Posterior vena cava (tissue), 2 donors: ENCODE measurements around the gene DIP2A. TPM values are rescaled to one million over a fixed set of nuclear protein-coding genes. Genes with fewer than 3 reads are reported as not detected.
"Not testable (repeated sequence)": the region's sequence is repeated elsewhere in the genome, so short reads cannot be mapped to it uniquely, and the experiment has no call there.

ENCODE experiments used
- DNase-seq: peaks from one replicate; pipeline ENCODE4 v3.0.0-alpha.2; 2020; ENCODE audit warnings: low spot score
- intact Hi-C, 2 donors: fragments of 100-400 bp; cut with DNase I; formaldehyde crosslinking; loops; one replicate each; pipeline versions ENCODE4 v1.14.1 to v1.14.2; 2022 to 2023
- total RNA-seq, 2 donors: library from RNA; stranded (reverse); fragmentation: NEBNext Ultra II Directional; extraction: Animal tissue kit (Norgen Biotek cat#: 25700); gene quantifications; one replicate each; pipeline ENCODE4 v1.2.1, GENCODE V29; 2021
- donor health status: DM: yes; HTN: yes; CAD: no.
- donor health status: DM: yes; HTN: yes; CAD: no.

Gene DIP2A
- total RNA-seq, 2 donors from 2014 or later = 24.3 to 26.4 TPM

DNA sequence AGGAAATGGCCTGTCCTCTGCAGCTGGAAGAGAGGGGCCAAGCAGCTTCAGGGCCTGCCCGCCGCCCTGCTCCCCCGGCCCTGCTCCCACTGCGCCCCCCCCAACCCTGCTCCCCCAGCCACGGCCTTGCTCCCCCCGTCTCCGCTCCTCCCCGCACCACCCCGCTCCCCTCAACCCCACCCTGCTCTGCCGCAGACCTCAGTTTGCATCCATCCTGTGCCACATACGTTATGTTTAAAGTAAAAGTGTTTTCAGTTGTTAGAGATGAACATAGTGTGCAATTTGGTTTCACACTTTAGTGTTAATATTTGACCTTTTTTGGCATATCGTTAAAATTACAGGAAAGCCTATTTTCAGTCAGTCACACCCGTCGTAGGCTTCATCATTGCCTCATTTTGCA lies 34.1 kb upstream of the DIP2A start:
- no peak for DNase-seq
- intact Hi-C loops = no loop called here

DNA sequence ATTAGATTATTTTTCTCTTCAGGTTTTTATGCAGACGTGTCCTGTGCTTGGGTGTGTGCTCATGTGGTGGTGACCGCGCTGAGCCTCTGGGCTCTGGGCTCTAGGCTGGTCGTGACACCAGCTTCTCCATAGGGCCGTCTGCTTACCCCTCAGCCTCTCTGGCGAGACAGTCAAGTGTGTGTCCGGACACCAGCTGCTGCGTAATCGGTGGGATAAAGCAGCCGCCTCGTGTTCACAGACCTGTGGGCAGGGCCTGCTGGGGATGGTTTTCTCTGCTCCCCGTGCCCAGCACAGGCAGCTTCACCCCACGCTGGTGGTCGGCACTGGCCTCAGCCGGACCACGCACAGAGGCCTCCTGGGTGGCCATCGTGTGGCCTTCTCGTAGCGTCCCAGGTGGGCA lies 33.6 kb upstream of the DIP2A start:
- intact Hi-C loops = no loop called here
- no peak for DNase-seq

DNA sequence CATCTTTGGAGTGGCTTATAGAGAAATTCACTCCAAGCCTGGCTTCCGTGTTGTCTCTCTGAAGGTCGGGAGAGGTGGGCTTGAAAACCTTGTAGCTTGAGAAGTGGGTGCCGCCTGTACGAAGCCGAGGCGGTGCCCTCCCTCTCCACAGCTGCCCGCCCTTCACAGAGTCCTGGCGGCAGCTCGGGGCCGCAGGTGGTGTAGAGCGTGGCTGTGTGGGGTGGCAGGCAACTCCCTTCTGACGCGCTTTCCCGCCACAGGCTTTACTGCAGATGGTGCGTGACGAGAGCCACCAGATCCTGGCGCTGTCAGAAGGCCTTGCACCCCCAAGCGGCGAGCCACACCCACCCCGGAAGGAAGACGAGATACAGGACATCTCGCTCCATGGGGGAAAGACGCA lies 33.1 kb upstream of the DIP2A start:
- no peak for DNase-seq
- intact Hi-C loops = no loop called here

DNA sequence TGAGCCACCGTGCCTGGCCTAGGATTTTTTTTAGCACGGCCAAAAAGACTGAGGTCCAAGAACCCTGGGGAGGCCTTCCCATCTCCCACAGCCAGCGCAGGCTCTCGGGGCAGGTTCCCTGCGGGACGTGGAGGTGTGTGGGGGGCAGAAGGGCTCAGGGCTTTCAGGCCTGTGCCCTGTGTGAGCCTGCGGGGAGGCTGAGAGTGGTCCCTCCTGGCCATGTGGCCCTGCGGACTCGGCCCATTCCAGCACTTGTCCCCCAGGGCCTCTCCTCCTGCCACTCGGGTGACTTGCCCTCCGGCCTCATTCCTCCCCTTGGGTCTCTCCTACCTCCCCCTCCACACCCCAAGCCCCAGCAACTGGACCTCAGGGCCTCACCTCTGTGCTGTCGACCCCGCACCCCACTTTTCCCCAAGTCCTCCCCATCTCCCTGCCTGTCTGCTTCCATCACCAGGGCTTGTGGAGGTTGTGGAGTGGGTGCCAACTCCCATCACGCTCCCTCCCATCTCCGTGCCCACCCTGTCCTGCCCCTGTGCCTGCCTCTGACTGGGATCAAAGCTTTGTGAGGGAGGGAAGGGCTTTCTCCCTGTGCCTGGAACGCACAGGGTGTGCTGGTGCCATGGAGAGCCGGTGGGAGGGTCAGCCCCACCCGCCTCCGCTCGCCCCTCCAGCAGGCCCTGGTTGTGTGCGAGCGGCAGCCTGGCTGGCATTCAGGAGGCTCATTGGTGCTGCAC lies 32.2 kb upstream of the DIP2A start:
- intact Hi-C loops = no loop called here
- no peak for DNase-seq

DNA sequence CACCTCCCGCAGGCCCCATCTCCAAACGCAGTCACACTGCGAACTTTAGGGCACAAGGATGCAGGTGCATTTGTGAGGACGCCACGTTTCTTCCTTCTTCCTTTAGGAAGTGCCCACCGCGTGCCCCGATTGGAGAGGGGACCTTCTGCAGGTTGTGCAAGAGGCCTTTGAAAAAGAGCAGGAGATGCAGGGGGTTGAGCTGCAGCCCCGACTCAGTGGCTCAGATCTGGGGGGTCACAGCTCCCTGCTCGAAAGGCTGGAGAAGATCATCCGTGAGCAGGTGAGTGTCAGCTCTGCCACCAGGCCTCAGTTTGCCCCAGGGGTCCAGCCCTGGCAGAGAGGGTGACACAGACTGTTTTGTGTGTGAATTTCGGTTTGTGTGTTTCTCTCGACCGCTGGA lies 31.2 kb upstream of the DIP2A start:
- intact Hi-C loops = no loop called here
- no peak for DNase-seq

- DNase-seq = no peak
- intact Hi-C loops = no loop called here
Observed at GRCh38 chr21:46428286-46428685, 30.4 kb upstream of the DIP2A start.

DNA sequence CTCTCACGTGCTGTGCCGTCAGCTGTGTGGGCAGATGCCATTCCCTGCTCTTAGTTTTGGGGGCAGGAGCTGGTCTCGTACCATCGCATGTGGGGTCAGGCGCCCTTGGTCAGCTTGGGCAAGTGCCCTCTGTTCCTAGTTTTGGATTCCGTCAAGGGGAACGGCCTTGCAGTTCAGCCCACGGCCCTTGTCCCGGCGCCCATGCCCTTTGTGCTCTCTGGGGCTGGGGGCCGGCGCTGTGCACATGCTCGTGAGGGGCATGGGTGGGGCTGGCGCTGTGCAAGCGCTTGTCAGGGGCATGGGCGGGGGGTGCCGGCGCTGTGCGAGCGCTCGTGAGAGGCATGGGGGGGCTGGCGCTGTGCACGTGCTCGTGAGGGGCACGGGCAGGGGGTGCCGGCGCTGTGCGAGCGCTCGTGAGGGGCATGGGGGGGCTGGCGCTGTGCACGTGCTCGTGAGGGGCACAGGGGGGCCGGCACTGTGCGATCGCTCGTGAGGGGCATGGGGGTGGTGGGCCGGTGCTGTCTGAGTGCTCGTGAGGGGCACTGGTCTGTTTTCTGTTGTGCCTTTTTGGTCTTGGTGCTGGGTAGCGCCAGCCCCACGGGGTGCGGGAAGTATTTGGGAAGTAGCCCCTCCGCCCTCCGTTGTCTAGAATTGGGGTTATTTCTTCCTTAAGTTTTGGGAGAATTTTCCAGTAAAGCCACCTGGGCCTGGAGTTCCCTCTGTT lies 29.5 kb upstream of the DIP2A start:
- DNase-seq = no peak
- intact Hi-C loops = no loop called here

- intact Hi-C loops = no loop called here
- no peak for DNase-seq
Observed at GRCh38 chr21:46429754-46430681, 28.7 kb upstream of the DIP2A start.

DNA sequence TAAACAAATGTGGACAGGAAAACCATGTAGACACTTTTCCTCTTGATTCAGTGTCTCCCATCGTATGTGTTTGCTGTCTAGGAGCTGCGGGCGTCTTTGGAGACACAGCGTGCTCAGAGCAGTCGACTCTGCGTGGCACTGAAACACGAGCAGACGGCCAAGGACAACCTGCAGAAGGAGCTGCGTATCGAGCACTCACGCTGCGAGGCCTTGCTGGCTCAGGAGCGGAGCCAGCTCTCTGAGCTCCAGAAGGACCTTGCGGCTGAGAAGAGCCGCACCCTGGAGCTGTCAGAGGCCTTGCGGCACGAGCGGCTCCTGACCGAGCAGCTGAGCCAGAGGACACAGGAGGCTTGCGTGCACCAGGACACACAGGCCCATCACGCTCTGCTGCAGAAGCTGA lies 27.2 kb upstream of the DIP2A start:
- intact Hi-C loops = no loop called here
- no peak for DNase-seq

- intact Hi-C loops = no loop called here
- no peak for DNase-seq
Observed at GRCh38 chr21:46431884-46432488, 26.7 kb upstream of the DIP2A start.

- DNase-seq, intact Hi-C loops: not testable (repeated sequence)
Observed at GRCh38 chr21:46433116-46433515, 25.6 kb upstream of the DIP2A start.

- no peak for DNase-seq
- intact Hi-C loops = no loop called here
Observed at GRCh38 chr21:46434322-46434958, 24.3 kb upstream of the DIP2A start.

DNA sequence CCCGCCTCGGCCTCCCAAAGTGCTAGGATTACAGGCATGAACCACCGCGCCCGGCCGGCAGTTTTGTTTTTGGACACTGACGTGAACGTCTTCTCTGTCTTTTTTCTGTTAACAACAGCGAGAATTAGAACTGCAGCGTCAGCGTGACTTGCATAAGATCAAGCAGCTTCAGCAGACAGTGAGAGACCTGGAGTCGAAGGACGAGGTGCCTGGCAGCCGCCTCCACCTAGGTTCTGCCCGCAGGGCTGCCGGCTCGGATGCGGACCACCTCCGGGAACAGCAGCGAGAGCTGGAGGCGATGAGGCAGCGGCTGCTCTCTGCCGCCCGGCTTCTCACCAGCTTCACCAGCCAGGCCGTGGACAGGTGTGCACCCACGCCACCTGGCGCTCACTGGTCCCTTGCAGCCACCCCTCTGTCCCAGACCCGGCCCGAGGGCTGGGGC lies 22.9 kb upstream of the DIP2A start:
- intact Hi-C loops = no loop called here
- DNase-seq = no peak

DNA sequence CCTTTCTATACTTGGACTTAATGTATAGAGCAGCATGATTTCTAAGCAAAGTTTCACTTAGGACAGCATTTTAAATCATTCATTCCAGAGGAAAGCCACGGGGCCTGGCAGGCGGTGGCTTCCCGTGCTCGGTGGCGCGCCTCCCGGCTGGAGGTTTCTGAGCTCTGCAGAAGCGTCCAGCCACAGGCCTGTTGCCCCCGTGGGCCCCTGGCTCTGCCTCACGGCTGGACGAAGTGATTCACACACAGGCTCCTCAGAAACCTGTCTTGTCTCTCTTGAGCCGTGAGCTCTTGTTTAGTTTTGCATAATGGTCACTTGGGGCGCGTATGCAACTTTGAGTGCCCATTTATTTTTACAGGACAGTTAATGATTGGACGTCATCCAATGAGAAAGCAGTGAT lies 22.1 kb upstream of the DIP2A start:
- no peak for DNase-seq
- intact Hi-C loops = no loop called here

DNA sequence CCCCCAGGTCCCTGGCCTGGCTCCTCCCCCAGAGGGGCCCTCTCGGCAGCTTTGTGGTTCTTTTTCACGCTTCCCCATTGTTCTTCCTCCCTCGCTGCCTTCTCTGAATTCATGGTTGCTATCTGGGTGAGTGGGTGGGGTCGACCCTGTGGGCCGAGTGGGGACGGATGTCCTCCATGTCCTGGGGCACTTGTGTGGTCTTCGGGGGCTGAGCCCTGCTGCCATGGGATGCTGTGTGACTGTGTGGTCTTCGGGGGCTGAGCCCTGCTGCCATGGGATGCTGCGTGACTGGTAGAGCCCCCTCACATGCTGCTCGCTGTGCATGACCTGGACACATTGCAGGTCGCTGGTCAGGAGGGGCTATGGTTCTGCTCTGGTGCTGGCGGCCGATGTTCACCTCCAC lies 21.6 kb upstream of the DIP2A start:
- DNase-seq = no peak

DNA sequence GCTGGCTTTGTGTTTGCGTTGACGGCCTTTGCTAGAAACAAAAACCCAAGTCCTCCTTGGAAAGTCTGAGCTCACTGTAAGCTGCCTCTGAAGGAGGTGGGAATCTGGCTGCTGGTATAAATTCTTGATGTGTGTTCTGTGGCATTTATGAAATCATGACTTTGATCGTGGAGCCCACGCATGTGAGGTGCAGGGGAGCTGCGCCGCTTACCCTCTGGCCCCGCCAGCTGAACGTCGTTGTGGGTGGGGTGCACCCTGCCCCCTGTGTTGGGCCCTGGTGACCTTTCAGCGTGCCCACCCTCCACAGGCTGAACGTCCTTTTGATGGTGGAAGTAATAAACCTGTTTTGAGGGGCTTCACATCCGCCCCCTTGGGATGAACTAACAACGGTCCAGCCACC lies 21.2 kb upstream of the DIP2A start:
- intact Hi-C loops = no loop called here
- DNase-seq = no peak

More for the DNA sequence above, 21.6 kb upstream of the DIP2A start:
- intact Hi-C loops = no loop called here

DNA sequence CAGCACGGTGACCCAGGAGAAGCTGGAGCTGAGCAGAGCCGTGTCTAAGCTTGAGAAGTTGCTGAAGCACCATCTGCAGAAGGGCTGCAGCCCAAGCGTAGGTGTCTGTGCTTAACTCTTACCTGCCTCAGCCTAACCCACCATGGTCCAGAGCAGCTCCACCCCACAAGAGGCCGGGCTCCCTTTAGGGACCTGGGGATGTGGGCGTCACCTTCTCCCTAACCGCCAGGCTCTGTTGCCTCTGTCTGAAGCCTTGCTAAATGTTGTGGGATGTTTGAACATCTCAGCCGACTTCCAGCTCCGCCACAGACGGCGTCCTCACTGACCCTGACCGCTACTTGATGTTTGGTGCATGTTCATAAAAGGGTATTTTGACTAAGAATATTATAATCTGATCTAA lies 20.4 kb upstream of the DIP2A start:
- DNase-seq = no peak
- intact Hi-C loops = no loop called here

GRCh38 chr21:46439906-46440305 lies 18.8 kb upstream of the DIP2A start:
- DNase-seq = peak; percentile 55
- intact Hi-C loops = no loop called here

DNA sequence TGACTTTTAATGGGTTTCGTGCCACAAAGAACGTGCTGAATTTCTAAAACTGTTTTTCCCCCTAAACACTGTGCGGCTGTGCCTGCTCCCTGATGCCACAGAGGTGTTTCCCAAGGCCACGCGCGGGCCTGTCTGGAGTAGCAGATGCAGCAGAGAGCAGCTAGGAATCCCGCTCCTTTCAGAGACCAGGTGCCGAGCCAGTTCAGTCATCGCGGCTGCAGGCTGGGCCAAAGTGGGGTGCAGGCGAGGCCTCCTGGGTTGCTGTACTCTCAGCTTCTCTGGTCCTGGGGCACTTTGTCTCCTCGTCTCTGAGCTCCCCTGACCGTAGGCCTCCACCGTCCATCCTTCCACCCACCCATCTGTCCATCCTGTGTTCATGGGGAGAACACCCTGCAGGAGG lies 17.4 kb upstream of the DIP2A start:
- peak; percentile 77 for DNase-seq
- intact Hi-C loops = no loop called here
